HepG2 (cell line): ENCODE measurements around the gene MAP10. TPM values are rescaled to one million over a fixed set of nuclear protein-coding genes. Genes with fewer than 3 reads are reported as not detected.

ENCODE experiments used
- JUNB ChIP-seq: sonication (generic); formaldehyde crosslinking; IDR thresholded peaks from 2 replicates; pipeline ENCODE4 v1.8.0; 2022; ENCODE audit warnings: missing genetic modification reagents, mild to moderate bottlenecking, borderline replicate concordance
- KDM5A ChIP-seq: fragments of 200-600 bp; sonication (generic); IDR thresholded peaks from 2 replicates; pipeline ENCODE4 v1.7.0; 2018; ENCODE audit warnings: antibody characterized with exemption, mild to moderate bottlenecking, low read length, borderline replicate concordance
- NCOA5 ChIP-seq: sonication (generic); formaldehyde crosslinking; IDR thresholded peaks from 2 replicates; pipeline ENCODE4 v1.4.0; 2020; ENCODE audit warnings: missing genetic modification reagents
- NONO ChIP-seq, 2 experiments: fragments of 450-650 bp in 1 of 2; sonication (generic) in 1 of 2; formaldehyde crosslinking in 1 of 2; IDR thresholded peaks in 1 of 2; conservative IDR thresholded peaks in 1 of 2; 2 replicates each; pipeline versions ENCODE4 v1.6.1 to v1.8.0; 2017 to 2022; ENCODE audit warnings: mild to moderate bottlenecking in 1 of 2, missing genetic modification reagents in 1 of 2, moderate library complexity in 1 of 2
- PAX8 ChIP-seq: sonication (generic); formaldehyde crosslinking; IDR thresholded peaks from 2 replicates; pipeline ENCODE4 v1.8.0; 2022; ENCODE audit warnings: mild to moderate bottlenecking, missing genetic modification reagents, borderline replicate concordance
- ZNF530 ChIP-seq: sonication (generic); formaldehyde crosslinking; IDR thresholded peaks from 2 replicates; pipeline ENCODE4 v1.5.0; 2020; ENCODE audit warnings: low read depth, mild to moderate bottlenecking, missing genetic modification reagents
- ZNF776 ChIP-seq: sonication (generic); formaldehyde crosslinking; IDR thresholded peaks from 2 replicates; pipeline ENCODE4 v1.4.0; 2020; ENCODE audit warnings: mild to moderate bottlenecking, missing genetic modification reagents
- polyA plus RNA-seq, 8 experiments: library from polyadenylated mRNA; depleted of rRNA in 3 of 8; stranded (reverse) in 7 of 8; unstranded in 1 of 8; fragments of >200 nt; fragmentation: Illumina TruSeq in 4 of 8; extraction: Trizol in 4 of 8; gene quantifications; 2 replicates each; pipeline versions ENCODE4 v1.2.1 to v1.2.3, GENCODE V29; 2011 to 2016; ENCODE audit warnings: low read depth in 4 of 8, missing spikeins in 1 of 8, mixed read lengths in 1 of 8; ENCODE audit not compliant: insufficient read depth in 1 of 8
- total RNA-seq, 5 experiments: library from RNA; depleted of rRNA; stranded (reverse); fragments of >200 nt; fragmentation: Illumina TruSeq; extraction: Trizol; gene quantifications; 2 replicates each; pipeline ENCODE4 v1.2.3, GENCODE V29; 2016; ENCODE audit warnings: low read depth in 1 of 5
- TF ChIP-seq, protein P1 (sequence below): sonication (generic); formaldehyde crosslinking; IDR thresholded peaks from 2 replicates; pipeline ENCODE4 v1.4.0; 2020; ENCODE audit warnings: missing genetic modification reagents, borderline replicate concordance
- TF ChIP-seq, protein P2 (sequence below): sonication (generic); formaldehyde crosslinking; IDR thresholded peaks from 2 replicates; pipeline ENCODE4 v1.4.0; 2020; ENCODE audit warnings: missing genetic modification reagents, borderline replicate concordance
- TF ChIP-seq, protein P3 (sequence below): IDR thresholded peaks from 2 replicates; pipeline ENCODE4 v1.6.1; 2012; ENCODE audit warnings: inconsistent platforms
- TF ChIP-seq, protein P4 (sequence below): sonication (generic); formaldehyde crosslinking; IDR thresholded peaks from 2 replicates; pipeline ENCODE4 v1.4.0; 2020; ENCODE audit warnings: missing genetic modification reagents, borderline replicate concordance

MAP10 gene
- total and polyA plus RNA-seq, 2 of the 13 experiments (the other 11 are each of a cell fraction or from before 2014, with no cell fraction given), result not detected

DNA sequence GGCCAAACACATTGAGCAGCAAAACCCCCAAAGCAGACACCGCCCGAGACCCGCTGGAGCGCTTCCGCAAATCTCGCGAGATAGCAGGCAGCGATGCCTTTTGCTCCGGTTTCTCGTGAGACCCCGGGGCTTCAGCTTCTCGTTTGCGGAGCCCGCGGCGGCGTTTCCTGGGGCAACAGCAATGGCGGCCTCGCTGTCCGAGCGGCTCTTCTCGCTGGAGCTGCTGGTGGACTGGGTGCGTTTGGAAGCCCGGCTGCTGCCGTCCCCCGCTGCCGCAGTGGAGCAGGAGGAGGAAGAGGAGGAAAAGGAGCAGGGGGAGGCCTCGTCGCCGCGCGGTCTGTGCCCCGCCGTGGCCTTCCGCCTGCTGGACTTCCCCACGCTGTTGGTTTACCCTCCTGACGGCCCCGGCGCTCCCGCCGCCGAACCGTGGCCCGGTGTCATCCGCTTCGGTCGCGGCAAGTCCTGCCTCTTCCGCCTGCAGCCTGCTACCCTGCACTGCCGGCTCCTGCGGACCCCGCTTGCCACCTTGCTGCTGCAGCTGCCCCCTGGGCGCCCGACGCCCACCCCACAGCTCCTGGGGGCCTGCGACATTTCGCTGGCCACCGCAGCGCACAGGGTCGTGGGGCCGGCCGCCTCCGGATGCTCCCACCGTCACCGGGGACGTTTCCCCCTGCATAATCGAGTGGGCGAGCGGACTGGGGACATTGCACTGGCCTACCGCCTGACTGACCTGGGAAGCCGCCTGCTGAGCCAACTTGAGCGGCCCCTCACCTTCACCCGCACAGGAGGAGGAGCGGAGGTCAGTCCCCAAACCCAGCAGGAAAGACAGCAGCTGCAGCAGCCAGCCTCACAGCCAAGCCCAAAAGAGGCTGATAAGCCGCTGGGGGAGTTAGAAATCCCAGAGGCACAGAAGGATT, at the start of gene MAP10 (continued):
- TF ChIP-seq, protein P1, sequence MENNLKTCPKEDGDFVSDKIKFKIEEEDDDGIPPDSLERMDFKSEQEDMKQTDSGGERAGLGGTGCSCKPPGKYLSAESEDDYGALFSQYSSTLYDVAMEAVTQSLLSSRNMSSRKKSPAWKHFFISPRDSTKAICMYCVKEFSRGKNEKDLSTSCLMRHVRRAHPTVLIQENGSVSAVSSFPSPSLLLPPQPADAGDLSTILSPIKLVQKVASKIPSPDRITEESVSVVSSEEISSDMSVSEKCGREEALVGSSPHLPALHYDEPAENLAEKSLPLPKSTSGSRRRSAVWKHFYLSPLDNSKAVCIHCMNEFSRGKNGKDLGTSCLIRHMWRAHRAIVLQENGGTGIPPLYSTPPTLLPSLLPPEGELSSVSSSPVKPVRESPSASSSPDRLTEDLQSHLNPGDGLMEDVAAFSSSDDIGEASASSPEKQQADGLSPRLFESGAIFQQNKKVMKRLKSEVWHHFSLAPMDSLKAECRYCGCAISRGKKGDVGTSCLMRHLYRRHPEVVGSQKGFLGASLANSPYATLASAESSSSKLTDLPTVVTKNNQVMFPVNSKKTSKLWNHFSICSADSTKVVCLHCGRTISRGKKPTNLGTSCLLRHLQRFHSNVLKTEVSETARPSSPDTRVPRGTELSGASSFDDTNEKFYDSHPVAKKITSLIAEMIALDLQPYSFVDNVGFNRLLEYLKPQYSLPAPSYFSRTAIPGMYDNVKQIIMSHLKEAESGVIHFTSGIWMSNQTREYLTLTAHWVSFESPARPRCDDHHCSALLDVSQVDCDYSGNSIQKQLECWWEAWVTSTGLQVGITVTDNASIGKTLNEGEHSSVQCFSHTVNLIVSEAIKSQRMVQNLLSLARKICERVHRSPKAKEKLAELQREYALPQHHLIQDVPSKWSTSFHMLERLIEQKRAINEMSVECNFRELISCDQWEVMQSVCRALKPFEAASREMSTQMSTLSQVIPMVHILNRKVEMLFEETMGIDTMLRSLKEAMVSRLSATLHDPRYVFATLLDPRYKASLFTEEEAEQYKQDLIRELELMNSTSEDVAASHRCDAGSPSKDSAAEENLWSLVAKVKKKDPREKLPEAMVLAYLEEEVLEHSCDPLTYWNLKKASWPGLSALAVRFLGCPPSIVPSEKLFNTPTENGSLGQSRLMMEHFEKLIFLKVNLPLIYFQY (CRISPR knock-in tag), result no peak
- TF ChIP-seq KDM5A (no peak), NCOA5 (CRISPR knock-in tag) (no peak), ZNF776 (no peak), ZNF530 (CRISPR knock-in tag) (no peak), PAX8 (no peak), NONO (IDR thresholded peaks at IDR 0.05) (no peak), NONO (CRISPR knock-in tag; conservative IDR thresholded peaks at IDR 0.05) (no peak), JUNB (CRISPR knock-in tag) (no peak)
- TF ChIP-seq, protein P2, sequence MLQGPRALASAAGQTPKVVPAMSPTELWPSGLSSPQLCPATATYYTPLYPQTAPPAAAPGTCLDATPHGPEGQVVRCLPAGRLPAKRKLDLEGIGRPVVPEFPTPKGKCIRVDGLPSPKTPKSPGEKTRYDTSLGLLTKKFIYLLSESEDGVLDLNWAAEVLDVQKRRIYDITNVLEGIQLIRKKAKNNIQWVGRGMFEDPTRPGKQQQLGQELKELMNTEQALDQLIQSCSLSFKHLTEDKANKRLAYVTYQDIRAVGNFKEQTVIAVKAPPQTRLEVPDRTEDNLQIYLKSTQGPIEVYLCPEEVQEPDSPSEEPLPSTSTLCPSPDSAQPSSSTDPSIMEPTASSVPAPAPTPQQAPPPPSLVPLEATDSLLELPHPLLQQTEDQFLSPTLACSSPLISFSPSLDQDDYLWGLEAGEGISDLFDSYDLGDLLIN (CRISPR knock-in tag), result no peak
- TF ChIP-seq, protein P3, sequence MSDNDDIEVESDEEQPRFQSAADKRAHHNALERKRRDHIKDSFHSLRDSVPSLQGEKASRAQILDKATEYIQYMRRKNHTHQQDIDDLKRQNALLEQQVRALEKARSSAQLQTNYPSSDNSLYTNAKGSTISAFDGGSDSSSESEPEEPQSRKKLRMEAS, result no peak
- TF ChIP-seq, protein P4, sequence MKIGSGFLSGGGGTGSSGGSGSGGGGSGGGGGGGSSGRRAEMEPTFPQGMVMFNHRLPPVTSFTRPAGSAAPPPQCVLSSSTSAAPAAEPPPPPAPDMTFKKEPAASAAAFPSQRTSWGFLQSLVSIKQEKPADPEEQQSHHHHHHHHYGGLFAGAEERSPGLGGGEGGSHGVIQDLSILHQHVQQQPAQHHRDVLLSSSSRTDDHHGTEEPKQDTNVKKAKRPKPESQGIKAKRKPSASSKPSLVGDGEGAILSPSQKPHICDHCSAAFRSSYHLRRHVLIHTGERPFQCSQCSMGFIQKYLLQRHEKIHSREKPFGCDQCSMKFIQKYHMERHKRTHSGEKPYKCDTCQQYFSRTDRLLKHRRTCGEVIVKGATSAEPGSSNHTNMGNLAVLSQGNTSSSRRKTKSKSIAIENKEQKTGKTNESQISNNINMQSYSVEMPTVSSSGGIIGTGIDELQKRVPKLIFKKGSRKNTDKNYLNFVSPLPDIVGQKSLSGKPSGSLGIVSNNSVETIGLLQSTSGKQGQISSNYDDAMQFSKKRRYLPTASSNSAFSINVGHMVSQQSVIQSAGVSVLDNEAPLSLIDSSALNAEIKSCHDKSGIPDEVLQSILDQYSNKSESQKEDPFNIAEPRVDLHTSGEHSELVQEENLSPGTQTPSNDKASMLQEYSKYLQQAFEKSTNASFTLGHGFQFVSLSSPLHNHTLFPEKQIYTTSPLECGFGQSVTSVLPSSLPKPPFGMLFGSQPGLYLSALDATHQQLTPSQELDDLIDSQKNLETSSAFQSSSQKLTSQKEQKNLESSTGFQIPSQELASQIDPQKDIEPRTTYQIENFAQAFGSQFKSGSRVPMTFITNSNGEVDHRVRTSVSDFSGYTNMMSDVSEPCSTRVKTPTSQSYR (CRISPR knock-in tag), result no peak
- TF ChIP-seq, all 625 proteins: peak for 0
